Measurements from ENCODE around the gene STON2. TPM values are rescaled to one million over a fixed set of nuclear protein-coding genes. Genes with fewer than 3 reads are reported as not detected.

The STON2 gene
- total RNA-seq, 1 donor from 2014 or later = 47.4 TPM

DNA sequence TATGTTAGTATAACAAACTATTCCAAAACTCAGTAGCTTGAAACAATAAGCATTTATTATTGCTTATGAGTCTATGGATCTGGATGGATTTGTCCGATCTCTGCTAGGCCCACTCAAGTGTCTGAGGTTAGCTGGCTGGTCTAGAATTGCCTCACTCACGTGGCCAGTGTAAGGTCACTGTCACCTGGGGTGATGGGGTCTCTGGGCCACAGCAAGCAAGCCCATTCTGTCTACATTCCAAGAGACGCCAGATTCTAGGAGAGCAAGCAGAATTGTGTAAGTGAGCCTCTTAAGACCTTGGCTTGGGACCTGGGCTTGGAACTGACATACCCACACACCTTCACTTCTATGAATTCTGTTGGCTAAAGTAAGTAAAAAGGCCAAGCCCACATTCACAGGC, 80.2 kb downstream of the STON2 start:
- Histone ChIP-seq H3K27me3 (ENCODE audit: control insufficient read depth, insufficient read depth, low read length) (no peaks in the 10 kb centered on the region), H3K4me3 (ENCODE audit: low read depth, low read length) (no peak overlapping the region), H3K36me3 (ENCODE audit: control insufficient read depth, insufficient read depth, low read length) (peaks cover 9% of the 10 kb centered on the region)
- FAIRE-seq = no peak
- TF ChIP-seq, protein P1, sequence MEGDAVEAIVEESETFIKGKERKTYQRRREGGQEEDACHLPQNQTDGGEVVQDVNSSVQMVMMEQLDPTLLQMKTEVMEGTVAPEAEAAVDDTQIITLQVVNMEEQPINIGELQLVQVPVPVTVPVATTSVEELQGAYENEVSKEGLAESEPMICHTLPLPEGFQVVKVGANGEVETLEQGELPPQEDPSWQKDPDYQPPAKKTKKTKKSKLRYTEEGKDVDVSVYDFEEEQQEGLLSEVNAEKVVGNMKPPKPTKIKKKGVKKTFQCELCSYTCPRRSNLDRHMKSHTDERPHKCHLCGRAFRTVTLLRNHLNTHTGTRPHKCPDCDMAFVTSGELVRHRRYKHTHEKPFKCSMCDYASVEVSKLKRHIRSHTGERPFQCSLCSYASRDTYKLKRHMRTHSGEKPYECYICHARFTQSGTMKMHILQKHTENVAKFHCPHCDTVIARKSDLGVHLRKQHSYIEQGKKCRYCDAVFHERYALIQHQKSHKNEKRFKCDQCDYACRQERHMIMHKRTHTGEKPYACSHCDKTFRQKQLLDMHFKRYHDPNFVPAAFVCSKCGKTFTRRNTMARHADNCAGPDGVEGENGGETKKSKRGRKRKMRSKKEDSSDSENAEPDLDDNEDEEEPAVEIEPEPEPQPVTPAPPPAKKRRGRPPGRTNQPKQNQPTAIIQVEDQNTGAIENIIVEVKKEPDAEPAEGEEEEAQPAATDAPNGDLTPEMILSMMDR (IDR thresholded peaks at IDR 0.05; ENCODE audit: insufficient read depth, low read length, severe bottlenecking) = no peak
- no peak for DNase-seq (ENCODE audit: low read depth)

DNA sequence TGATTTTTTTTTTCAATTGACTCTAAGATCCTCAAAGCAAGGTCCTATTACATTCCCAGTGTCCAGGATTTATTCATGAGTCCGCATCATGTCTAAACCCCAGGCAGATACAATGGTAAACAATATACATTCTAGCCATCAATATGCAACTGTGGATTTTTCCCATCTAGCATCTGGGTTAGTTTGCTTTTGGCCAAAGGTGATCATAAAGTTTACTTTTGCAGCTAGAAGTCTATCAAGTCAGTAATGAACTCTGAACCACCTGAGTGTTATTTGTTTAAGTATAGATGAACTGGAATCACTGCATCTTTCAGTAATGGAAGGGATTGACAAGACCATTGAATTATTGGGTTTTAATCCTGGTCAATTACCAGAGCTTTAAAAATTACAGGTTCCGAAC, 80.8 kb downstream of the STON2 start:
- no peak overlapping the region for H3K4me3 ChIP-seq (ENCODE audit: low read depth, low read length)
- FAIRE-seq = no peak

DNA sequence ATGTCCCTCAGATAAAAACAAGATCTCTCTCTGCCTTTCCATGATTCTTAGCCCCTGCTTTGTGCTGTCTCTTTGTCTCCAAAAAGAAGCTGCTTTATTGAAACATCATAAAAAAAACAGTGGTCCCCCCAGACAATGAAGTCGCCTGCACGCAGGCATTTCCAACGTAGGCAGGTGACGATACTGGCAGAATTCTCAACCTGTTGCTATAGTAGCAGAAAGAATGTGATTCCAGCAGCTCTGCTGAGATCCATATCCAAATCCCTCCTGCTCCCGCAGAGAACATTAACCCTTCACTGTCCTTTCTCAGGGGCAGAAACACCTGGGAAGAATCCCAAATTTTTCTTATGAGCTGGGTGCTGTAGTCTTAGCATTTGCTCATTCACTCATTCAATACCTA, 84.8 kb downstream of the STON2 start:
- H3K27me3 ChIP-seq (ENCODE audit: control insufficient read depth, insufficient read depth, low read length) = no peaks in the 10 kb centered on the region
- TF ChIP-seq, protein P1 (IDR thresholded peaks at IDR 0.05; ENCODE audit: insufficient read depth, low read length, severe bottlenecking) = no peak
- FAIRE-seq (no peak), DNase-seq (ENCODE audit: low read depth) (no peak)
- no peak overlapping the region for H3K4me3 ChIP-seq (ENCODE audit: low read depth, low read length)
- H3K36me3 ChIP-seq (ENCODE audit: control insufficient read depth, insufficient read depth, low read length) = peaks cover 9% of the 10 kb centered on the region

More for the DNA sequence above, 80.8 kb downstream of the STON2 start:
- DNase-seq (ENCODE audit: low read depth) = no peak
- H3K27me3 ChIP-seq (ENCODE audit: control insufficient read depth, insufficient read depth, low read length) = no peaks in the 10 kb centered on the region
- peaks cover 9% of the 10 kb centered on the region for H3K36me3 ChIP-seq (ENCODE audit: control insufficient read depth, insufficient read depth, low read length)
- TF ChIP-seq, protein P1 (IDR thresholded peaks at IDR 0.05; ENCODE audit: insufficient read depth, low read length, severe bottlenecking) = no peak

DNA sequence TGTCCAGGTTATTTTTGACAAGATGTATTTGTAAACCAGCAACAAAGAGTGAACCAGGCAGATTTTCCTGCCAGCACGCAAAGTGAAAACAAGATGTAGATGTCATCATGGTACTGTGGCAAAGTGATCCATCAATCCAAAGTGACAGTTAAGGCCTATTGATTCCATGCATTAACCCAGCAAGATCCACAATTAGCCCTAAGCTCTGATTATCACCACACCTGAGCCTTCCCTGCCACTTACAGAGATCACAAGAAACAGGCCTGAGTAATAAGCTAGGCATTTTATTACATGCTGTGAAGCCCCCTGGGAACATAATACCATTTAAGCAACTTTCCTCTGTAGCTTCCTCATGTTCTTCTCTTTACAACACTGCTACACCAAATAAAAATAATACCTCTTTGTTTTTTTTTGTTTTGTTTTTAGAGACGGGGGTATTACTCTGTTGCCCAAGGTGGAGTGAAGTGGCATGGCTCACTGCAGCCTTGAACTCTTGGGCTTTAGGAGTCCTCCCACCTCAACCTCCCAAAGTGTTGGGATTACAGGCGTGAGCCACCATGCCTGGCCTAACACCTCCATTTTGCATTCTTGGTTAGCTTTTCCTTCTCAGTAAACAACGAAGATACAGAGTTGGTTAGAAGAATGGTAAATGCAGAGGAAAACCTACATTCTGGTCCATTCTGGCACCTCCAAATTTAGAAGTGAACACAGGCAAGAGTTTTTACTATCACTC, 85.5 kb downstream of the STON2 start:
- no peak overlapping the region for H3K4me3 ChIP-seq (ENCODE audit: low read depth, low read length)
- TF ChIP-seq, protein P1 (IDR thresholded peaks at IDR 0.05; ENCODE audit: insufficient read depth, low read length, severe bottlenecking) = no peak
- H3K36me3 ChIP-seq (ENCODE audit: control insufficient read depth, insufficient read depth, low read length) = peaks cover 8% of the 10 kb centered on the region
- H3K27me3 ChIP-seq (ENCODE audit: control insufficient read depth, insufficient read depth, low read length) = no peaks in the 10 kb centered on the region
- FAIRE-seq (no peak), DNase-seq (ENCODE audit: low read depth) (no peak)

DNA sequence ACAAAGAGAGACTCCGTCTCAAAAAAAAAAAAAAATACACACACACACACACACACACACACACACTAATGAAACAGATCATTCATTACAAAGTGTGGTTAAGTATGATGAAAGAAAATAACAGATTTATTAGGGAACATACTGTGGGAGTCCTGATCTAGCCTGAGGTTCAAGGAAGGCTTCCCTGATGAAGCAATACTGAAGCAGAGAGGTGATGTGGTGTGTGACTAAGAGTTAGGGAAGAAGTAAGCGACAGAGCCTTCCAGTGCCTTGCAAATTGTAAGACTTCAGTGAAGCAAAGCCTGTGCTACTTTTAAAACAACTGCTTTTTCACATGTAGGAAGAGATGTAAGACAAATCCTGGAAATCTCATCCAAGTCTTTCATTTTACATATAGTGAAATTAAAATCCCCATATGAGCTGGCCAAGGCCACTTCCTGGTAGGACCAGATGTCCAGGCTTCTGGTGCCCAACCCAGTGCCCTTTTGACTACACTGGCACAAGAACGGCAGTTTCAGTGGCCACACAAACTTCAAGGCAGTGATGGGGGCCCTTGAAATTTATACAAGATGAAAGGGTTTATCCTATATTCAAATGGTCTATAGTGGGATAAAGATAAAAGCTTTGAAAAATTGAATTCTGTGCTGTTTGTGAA, 86.2 kb downstream of the STON2 start:
- Histone ChIP-seq H3K4me3 (ENCODE audit: low read depth, low read length) (no peak overlapping the region), H3K36me3 (ENCODE audit: control insufficient read depth, insufficient read depth, low read length) (peaks cover 7% of the 10 kb centered on the region), H3K27me3 (ENCODE audit: control insufficient read depth, insufficient read depth, low read length) (no peaks in the 10 kb centered on the region)
- TF ChIP-seq, protein P1 (IDR thresholded peaks at IDR 0.05; ENCODE audit: insufficient read depth, low read length, severe bottlenecking) = no peak
- DNase-seq (ENCODE audit: low read depth) (peak; percentile 86), FAIRE-seq (peak; percentile 77)

Measured in bronchial epithelial cell (primary cell).